GM13976 (cell line): ENCODE data around the gene RTP3.
"Not testable (repeated sequence)": the region's sequence is repeated elsewhere in the genome, so short reads cannot be mapped to it uniquely, and the experiment has no call there.

Experiments
- DNase-seq: peaks from one replicate; pipeline ENCODE4 v3.0.0; 2012; ENCODE audit warnings: low spot score
- in situ Hi-C: fragments of 300-500 bp; cut with MboI; formaldehyde crosslinking; loops from one replicate; pipeline ENCODE4 v1.12.0; 2022; ENCODE audit warnings: low sequenced_read_pairs, mixed read lengths, inconsistent platforms; ENCODE audit not compliant: unreplicated experiment
- TF ChIP-seq, protein P1 (sequence below): IDR thresholded peaks from 2 replicates; pipeline ENCODE4 v1.5.1; 2012; ENCODE audit warnings: borderline replicate concordance, mild to moderate bottlenecking; ENCODE audit not compliant: insufficient read depth; ENCODE audit errors: extremely low read depth, missing control alignments, control extremely low read depth

RTP3 gene

DNA sequence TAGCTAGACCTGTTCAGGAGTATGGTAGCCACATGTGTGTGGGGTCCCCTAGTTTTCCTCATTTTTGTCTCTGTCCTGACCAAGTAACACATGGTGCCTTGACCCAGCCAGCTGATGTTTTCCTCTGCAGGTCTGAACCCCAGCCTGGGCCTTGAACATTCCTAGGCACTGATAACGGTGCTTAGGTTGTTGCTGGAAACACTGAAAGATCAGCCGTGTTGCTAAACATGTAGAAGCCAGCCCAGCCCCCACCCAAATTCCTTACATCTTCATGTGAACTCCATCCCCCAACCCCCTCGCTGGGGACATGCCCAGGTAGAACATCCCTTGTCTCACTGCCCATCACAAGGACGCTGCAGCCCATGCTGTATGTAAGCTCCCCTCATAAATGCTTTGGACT lies 18.7 kb downstream of the RTP3 start:
- TF ChIP-seq, protein P1, sequence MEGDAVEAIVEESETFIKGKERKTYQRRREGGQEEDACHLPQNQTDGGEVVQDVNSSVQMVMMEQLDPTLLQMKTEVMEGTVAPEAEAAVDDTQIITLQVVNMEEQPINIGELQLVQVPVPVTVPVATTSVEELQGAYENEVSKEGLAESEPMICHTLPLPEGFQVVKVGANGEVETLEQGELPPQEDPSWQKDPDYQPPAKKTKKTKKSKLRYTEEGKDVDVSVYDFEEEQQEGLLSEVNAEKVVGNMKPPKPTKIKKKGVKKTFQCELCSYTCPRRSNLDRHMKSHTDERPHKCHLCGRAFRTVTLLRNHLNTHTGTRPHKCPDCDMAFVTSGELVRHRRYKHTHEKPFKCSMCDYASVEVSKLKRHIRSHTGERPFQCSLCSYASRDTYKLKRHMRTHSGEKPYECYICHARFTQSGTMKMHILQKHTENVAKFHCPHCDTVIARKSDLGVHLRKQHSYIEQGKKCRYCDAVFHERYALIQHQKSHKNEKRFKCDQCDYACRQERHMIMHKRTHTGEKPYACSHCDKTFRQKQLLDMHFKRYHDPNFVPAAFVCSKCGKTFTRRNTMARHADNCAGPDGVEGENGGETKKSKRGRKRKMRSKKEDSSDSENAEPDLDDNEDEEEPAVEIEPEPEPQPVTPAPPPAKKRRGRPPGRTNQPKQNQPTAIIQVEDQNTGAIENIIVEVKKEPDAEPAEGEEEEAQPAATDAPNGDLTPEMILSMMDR = no peak
- DNase-seq = no peak
- in situ Hi-C loops = no loop called here

DNA sequence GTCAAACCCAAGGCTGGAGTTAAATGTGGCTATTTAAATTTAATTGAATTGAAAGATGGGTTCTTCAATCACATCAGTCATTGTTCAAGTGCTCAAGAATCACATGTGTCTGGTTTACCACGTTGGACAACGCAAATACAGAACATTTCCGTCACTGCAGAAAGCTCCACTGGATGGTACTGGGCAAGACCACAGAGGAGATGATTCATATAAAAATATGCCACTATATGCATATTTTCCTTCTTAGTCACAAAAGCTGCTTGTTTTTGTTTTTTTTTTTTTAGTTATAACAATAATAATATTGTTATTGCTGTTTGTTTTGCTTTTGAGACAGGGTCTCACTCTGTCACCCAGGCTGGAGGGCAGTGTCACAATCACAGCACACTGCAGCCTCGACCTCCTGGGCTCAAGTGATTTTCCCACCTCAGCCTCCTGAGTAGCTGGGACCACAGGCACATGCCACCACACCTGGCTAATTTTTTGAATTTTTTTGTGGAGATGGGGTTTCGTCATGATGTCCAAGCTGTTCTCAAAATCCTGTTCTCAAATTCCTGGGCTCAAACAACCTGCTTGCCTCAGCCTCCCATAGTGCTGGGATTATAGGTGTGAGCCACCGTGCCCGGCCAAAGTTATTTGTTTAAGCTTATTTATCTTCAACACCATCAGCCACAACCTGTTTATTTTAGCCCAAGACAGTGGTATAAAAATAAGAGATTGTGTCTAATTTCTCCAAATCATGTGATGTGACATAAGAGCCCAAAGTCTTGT lies 19.4 kb downstream of the RTP3 start:
- no peak for DNase-seq
- in situ Hi-C loops = no loop called here
- TF ChIP-seq, protein P1 = no peak

DNA sequence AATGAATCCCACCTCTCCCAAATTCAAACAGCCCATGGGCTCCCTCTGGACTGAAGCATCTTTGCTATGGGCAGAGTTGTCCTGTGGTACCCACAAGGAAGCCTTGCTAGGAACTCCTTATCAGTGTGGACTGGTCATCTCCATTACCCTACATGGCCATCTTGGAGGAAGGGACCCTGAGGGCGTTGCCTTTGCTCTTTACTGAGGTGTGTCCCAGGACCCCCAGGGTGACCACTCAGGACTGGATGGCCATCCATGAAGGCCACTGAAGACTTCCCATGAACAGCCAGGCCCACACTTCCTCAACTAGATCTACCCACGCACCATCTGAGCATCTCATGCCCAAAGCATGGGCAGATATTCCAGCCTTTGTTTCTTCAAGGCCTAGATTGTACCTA lies 20.0 kb downstream of the RTP3 start:
- in situ Hi-C loops = no loop called here
- TF ChIP-seq, protein P1 = no peak
- no peak for DNase-seq

DNA sequence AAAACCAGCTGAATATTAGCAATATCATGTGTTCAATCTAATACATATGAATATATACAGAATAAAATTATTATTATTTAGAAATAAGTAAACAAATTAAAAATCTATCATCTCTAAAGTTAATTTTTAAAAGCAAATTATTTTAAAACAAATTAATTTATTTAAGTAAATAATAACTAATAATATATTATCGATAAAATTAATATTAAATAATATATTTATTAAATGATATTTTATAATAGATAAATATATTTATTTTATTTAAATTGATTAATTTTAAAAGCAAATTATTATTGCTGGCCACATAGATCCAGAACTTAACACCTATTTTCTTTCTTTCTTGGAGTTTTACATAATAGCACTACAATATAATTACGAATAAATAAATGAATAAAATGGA lies 22.2 kb downstream of the RTP3 start:
- in situ Hi-C loops = no loop called here
- DNase-seq = no peak
- TF ChIP-seq, protein P1 = no peak

DNA sequence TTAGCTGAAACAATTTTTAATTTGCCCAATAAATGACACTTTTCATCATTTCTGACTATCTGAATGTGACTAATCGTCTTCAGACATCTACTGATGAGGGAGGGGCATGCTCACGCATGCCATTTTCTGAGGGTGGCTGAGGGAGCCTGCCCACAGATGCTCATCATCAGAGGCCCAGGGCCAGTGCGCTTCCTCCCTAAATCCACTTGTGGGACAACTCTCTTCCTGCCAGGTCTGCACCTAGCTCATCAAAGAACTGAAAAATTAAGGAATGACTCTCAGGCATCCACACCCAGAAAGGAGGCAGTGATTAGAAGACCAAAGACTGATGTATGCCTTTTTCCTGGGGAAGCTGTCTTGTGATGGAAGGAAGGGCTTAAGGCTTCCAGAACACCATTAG lies 22.8 kb downstream of the RTP3 start:
- TF ChIP-seq, protein P1 = no peak
- in situ Hi-C loops = no loop called here
- no peak for DNase-seq

DNA sequence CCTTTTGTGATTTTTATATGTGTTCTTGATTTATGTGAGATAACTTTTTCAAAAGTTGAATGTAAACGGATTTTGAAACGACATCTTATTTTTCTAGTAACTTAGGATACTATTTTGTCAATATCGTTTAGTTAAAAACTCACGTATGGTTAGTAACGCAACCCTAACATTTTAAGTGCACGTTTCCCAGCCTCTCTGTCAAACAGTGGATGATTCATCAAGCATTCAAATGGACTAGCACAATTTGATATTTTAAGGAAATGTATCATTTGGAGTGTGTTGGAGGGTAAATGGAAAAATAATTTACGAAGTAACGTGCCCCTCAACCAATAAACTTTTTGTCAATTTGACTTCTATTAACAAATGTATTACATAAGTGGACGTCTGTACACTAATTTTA lies 23.3 kb downstream of the RTP3 start:
- DNase-seq = no peak
- in situ Hi-C loops = no loop called here
- TF ChIP-seq, protein P1 = no peak

DNA sequence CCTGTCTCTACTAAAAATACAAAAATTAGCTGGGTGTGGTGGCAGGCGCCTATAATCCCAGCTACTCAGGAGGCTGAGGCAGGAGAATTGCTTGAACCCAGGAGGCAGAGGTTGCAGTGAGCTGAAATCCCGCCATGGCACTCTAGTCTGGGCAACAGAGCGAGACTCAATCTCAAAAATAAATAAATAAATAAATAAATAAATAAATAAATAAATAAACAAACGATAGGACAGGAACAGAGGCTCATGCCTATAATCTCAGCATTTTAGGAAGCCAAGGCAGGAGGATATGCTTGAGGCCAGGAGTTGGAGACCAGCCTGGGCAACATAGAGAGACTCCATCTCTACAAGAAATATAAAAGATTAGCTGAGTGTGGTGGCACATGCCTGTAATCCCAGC lies 24.4 kb downstream of the RTP3 start:
- in situ Hi-C loops, DNase-seq: not testable (repeated sequence)
